Esophagus muscularis mucosa (tissue), 4 donors: ENCODE data around the gene ADAMTSL5.

Experiments
- EP300 ChIP-seq: sonication (generic); formaldehyde crosslinking; IDR thresholded peaks from one replicate; pipeline ENCODE4 v1.6.1; 2017; ENCODE audit warnings: antibody characterized with exemption
- POLR2A ChIP-seq: fragments of 450-650 bp; IDR thresholded peaks from one replicate; pipeline ENCODE4 v1.6.1; 2017; ENCODE audit warnings: antibody characterized with exemption, moderate library complexity, mild to moderate bottlenecking, low read depth
- POLR2AphosphoS5 ChIP-seq, 2 donors: sonication (generic); formaldehyde crosslinking; IDR thresholded peaks; one replicate each; pipeline ENCODE4 v1.6.1; 2017; ENCODE audit warnings: antibody characterized with exemption in 2 of 2
- TF ChIP-seq, protein P1 (sequence below), 3 experiments: fragments of 200-600 bp in 2 of 3; fragments of 450-650 bp in 1 of 3; sonication (generic) in 2 of 3; IDR thresholded peaks; one replicate each; pipeline ENCODE4 v1.5.1; 2017 to 2019; ENCODE audit warnings: antibody characterized with exemption in 3 of 3, mild to moderate bottlenecking in 2 of 3, moderate library complexity in 1 of 3

DNA sequence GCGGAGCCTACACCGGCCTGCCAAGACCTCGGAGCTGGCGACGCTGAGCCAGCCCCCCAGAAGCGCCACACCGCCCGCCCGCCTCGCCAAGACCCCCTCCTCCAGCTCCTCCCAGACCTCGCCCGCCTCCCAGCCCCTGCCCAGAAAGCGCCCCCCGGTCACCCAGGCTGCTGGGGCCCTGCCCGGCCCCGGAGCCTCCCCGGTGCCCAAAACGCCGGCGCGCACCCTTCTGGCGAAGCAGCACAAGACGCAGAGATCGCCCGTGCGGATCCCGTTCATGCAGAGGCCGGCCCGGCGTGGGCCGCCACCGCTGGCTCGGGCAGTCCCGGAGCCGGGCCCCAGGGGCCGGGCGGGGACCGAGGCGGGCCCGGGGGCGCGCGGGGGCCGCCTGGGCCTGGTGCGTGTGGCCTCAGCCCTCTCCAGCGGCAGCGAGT, 44.0 kb downstream of the ADAMTSL5 start:
- TF ChIP-seq, protein P1, sequence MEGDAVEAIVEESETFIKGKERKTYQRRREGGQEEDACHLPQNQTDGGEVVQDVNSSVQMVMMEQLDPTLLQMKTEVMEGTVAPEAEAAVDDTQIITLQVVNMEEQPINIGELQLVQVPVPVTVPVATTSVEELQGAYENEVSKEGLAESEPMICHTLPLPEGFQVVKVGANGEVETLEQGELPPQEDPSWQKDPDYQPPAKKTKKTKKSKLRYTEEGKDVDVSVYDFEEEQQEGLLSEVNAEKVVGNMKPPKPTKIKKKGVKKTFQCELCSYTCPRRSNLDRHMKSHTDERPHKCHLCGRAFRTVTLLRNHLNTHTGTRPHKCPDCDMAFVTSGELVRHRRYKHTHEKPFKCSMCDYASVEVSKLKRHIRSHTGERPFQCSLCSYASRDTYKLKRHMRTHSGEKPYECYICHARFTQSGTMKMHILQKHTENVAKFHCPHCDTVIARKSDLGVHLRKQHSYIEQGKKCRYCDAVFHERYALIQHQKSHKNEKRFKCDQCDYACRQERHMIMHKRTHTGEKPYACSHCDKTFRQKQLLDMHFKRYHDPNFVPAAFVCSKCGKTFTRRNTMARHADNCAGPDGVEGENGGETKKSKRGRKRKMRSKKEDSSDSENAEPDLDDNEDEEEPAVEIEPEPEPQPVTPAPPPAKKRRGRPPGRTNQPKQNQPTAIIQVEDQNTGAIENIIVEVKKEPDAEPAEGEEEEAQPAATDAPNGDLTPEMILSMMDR (IDR thresholded peaks at IDR 0.05): no peak
- TF ChIP-seq POLR2A (no peak), POLR2AphosphoS5 (IDR thresholded peaks at IDR 0.05) (no peak), EP300 (no peak)
